ENCODE measurements around the gene WFS1.

The WFS1 gene

GRCh38 chr4:6235012-6235411, 34.6 kb upstream of the WFS1 start:
- no peak for DNase-seq

DNA sequence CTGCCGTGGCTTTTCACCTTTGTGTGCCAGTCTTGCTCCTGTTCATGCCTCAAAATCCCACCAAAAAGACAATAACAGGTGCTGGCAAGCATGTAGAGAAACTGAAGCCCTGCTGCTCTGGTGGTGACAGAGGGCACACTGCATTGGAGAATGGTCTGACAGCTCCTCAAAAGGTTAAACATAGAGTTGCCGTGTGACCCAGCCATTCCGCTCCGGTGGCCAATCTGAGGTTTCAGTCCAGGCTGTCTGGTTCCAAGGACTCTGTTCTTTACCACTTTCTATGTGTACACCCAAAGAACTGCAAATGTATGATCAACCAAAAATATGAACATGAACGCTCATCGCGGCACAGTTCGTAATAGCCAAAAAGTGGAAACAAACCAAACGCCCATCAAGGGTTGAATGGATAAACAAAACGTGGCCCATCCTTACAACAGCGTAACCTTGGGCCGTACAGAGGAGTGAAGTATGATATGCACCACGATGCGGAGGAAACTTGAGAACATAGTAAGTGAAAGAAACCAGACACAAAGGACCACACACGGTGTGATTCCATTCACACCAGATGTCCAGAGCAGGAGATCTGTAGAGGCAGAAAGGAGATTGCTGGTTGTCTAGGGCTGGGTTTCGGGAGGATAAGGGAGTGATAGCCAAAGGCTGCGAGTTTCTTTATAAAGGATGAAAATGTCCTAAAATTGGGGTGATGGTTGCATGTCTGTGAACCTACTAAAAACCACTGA, 33.6 kb upstream of the WFS1 start:
- DNase-seq: no peak

DNA sequence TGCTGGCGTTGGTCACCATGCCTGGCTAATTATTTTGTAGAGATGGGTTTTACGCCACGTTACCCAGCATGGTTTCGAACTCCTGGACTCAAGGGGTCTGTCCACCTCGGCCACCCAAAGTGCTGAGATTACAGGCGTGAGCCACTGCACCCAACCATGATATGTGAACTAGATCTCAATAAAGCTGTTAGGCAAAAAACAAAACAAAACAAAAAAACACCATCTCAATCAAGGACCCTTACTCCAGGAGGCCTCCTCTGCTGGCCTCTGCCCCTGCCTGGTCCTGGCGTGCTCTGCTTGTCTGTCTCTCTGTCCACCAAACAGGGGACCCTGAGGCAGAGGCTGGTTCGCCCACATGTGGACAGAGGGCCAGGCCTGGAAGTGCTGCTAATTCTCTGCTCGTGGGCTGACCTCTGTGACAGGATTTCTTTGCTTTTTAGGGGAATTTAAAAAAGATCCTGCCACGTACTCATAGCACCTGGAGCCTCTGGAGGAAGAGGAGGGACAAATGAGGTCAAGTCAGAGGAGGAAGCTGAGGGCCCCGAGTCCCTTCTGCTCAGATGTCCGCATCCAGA, 32.7 kb upstream of the WFS1 start:
- DNase-seq: no peak

DNA sequence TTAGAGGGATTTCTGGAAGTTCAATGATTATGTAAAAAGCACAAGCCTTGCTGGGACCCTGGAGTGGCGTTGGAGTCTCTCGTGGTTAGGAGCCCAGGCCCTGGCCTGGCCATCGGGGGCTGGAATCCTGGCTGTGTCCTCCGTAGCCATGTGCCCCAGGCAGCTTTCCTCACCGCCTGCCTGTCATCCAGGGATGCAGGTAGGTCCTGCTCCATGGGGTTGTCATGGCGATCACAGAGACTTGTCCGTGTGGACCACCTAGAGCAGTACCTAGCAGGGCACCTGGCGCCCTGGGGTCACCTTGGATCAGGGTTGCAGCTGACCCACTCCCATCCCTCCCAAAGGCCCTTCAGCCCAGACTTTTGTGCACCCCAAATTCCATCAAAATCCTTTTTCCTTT, 30.2 kb upstream of the WFS1 start:
- DNase-seq: no peak

GRCh38 chr4:6239968-6240367, 29.7 kb upstream of the WFS1 start:
- no peak for DNase-seq

- DNase-seq: no peak
These were observed 28.4 kb upstream of the WFS1 start for GRCh38 chr4:6241062-6241845.

- DNase-seq: no peak
These were observed 27.2 kb upstream of the WFS1 start for GRCh38 chr4:6242271-6243029.

DNA sequence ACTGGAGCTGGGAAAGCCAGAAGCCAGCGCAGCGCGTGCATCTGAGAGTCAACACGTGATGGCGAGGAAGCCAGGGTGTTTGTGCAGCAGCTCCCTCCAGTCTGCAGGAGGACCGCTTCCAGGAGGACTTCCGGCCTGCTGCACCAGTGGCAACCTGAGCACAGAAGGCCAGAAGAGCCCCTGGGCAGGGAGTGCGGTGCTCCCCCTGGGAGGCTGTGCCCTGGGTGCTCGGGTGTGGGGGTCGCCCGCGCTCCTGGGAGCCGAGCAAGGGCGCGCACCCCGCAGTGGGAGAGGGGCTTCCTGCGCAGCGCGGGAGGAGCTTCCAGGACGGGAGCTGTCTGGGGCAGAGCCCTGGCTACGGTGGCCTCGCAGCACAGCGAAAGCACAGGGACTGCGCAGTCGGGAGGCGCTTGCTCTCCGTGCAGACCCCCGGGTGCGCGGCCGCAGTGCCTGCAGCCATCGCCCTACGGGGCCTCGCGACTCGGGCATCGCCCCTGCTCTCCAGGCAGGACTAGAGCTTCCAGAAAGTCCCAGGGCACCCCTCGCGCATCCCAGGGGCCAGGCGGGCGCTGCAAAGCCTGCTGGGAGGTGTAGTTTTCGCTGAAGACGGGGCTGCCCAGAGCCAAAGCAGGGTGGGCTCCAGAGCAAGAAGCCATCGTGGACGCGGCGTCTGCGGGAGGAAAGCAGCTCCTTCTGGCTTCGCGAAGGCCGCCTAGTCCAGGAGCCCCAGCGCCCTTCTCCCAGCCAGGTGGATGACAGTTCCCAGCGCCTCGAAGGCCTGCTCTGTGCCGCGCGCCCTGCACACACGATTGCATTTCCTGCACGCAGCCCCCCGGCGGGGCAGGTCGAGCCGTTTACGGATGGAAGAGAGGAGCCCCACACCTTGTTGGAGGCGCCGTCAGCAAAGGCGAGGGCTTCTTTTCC, 24.1 kb upstream of the WFS1 start:
- peak; percentile 27 for DNase-seq

DNA sequence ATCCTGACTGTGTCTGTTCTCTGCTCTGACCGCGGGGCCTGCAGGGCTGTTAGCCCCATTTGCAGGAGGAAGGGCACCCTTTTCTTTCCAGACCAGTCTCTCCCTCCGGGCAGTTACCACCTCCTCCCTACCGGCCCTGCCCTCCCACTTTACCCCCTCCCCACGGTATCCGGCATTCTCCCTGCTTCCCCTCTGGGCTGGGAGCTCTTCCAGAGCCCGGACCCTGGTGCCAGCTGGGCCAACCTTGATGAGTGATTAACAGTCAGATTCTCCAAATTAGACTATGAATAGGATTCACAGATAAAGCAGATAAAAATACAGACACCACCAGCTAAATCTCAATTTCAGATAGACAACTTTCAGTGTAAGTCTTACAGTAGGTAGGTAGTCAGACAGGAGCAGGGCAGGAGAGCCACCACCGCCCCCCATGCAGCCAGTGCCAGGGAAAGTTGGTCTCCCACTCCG, 23.4 kb upstream of the WFS1 start:
- DNase-seq: no peak

GRCh38 chr4:6248394-6248793, 21.3 kb upstream of the WFS1 start:
- DNase-seq: no peak

- no peak for DNase-seq
These were observed 19.2 kb upstream of the WFS1 start for GRCh38 chr4:6250235-6250983.

- DNase-seq: no peak
These were observed 18.7 kb upstream of the WFS1 start for GRCh38 chr4:6250984-6251295.

GRCh38 chr4:6251365-6251764, 18.3 kb upstream of the WFS1 start:
- no peak for DNase-seq

DNA sequence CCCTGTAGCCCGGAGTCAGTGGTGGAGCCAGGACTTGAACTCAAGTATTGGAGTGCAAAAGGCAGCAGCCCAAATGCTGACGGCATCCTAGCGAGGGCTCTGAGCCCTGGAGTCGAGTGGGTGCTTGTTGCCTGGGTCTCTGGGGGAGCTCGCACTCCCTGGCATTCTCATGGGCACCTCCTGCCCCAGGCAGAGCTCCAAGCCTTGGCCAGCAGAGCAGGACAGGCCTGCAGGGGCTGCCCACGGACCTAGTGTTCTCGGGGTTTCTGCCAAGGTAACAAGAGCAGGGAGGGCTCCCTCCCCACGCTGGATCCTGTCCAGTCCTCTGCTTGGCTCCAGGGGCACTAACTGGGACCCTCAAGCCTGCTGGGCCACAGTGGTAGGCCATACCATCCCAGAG, 17.6 kb upstream of the WFS1 start:
- no peak for DNase-seq

GRCh38 chr4:6253111-6253510, 16.5 kb upstream of the WFS1 start:
- DNase-seq: no peak

GRCh38 chr4:6253961-6254360, 15.7 kb upstream of the WFS1 start:
- no peak for DNase-seq

DNA sequence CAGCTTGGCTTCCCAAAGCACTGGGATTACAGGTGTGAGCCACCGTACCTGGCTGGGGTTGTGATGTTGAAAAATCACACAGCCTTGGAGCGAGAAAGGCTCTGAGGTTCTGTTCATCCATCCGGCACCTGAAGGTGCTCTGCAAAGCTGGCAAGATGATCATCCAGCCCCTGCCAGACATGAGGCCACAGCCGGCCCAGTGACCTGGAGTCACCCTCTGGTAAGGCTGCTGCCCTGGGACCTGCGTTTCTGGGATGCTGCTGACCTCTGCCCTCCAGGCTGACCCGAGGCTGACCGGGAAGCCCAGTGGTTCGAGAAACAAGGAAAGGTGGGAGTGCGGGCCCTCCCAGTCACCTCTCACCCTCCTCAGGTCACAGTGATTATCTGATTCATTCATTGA, 13.5 kb upstream of the WFS1 start:
- DNase-seq: no peak

- no peak for DNase-seq
These were observed 12.2 kb upstream of the WFS1 start for GRCh38 chr4:6257247-6258025.

GRCh38 chr4:6258026-6258360, 11.7 kb upstream of the WFS1 start:
- no peak for DNase-seq

DNA sequence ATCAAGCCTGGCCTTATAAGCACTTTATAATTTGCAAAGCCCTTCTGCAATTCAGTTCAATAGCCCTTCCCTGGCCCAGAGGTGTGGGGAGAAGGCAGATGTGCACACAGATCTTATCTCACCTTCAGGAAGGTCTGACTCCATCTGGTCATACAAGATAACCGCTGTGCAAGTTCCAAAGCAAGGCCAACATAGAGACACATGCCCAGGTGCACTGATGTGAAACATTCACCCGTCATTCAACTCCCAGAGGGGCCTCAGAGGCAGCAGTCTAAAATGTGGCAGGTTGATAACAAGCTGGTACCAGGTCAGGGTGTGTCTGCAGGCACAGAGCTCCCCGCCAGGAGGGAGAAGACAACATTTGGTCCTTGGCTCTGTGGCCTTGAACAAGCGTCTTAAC, 10.9 kb upstream of the WFS1 start:
- no peak for DNase-seq

GRCh38 chr4:6259886-6260285, 9.8 kb upstream of the WFS1 start:
- DNase-seq: no peak

Measured in femur (tissue), 1 donor.